IMR-90 (cell line): ENCODE results near the gene GOLIM4. TPM values are rescaled to one million over a fixed set of nuclear protein-coding genes. Genes with fewer than 3 reads are reported as not detected.

ENCODE experiments used
- ATAC-seq: fragments of 200-7000 bp; cut with Tn5 transposase; 2 replicates; pipeline ENCODE4 v1.9.1; 2020; ENCODE audit warnings: low read depth, mild to moderate bottlenecking, moderate library complexity
- BruUV-seq: library from RNA; stranded (reverse); fragments of 400-500 nt; replicated peaks from 2 replicates; lab custom pipeline; 2021; lab: Mats Ljungman, UMichigan
- CTCF ChIA-PET: fragments of 300-600 bp; formaldehyde crosslinking; extraction: SDS; loops from one replicate; lab custom pipeline; 2021; ENCODE audit warnings: antibody characterized with exemption; lab: Yijun Ruan, JAX
- POLR2A ChIA-PET: fragments of 300-600 bp; sonication (Branson Sonifier 250); formaldehyde crosslinking; loops from one replicate; lab custom pipeline; 2022; ENCODE audit warnings: antibody characterized with exemption; ENCODE audit not compliant: unreplicated experiment; lab: Charles Lee
- DNase-seq: peaks from one replicate; pipeline ENCODE4 v3.0.0; 2013
- H2AFZ ChIP-seq: replicated peaks from 2 replicates; pipeline ENCODE3; 2013; ENCODE audit warnings: low read length, mild to moderate bottlenecking; ENCODE audit not compliant: poor library complexity
- H2AK5ac ChIP-seq: 2 replicates; pipeline ENCODE4 v1.6.1; 2013; ENCODE audit warnings: low read depth, low read length, inconsistent platforms
- H2AK9ac ChIP-seq: replicated peaks from 2 replicates; pipeline ENCODE3; 2013; ENCODE audit warnings: mild to moderate bottlenecking, low read depth, low read length, moderate library complexity; ENCODE audit not compliant: poor library complexity
- H2BK120ac ChIP-seq: 2 replicates; pipeline ENCODE4 v1.6.1; 2013; ENCODE audit warnings: low read depth, low read length, inconsistent platforms
- H2BK15ac ChIP-seq: 3 replicates; pipeline ENCODE4 v1.6.1; 2013; ENCODE audit warnings: low read depth, low read length, inconsistent platforms
- H2BK20ac ChIP-seq: 2 replicates; pipeline ENCODE4 v1.6.1; 2013; ENCODE audit warnings: low read depth, mild to moderate bottlenecking, inconsistent platforms, low read length, moderate library complexity
- H2BK5ac ChIP-seq: 2 replicates; pipeline ENCODE4 v1.6.1; 2013; ENCODE audit warnings: mild to moderate bottlenecking, low read depth, low read length, inconsistent platforms; ENCODE audit not compliant: poor library complexity, severe bottlenecking
- H3K14ac ChIP-seq: replicated peaks from 2 replicates; pipeline ENCODE4 v1.6.1; 2013; ENCODE audit warnings: low read depth, low read length, inconsistent platforms
- H3K18ac ChIP-seq: 2 replicates; pipeline ENCODE4 v1.6.1; 2013; ENCODE audit warnings: low read depth, low read length, control low read depth
- H3K23ac ChIP-seq: 2 replicates; pipeline ENCODE4 v1.6.1; 2013; ENCODE audit warnings: low read depth, low read length, inconsistent platforms
- H3K27ac ChIP-seq: 2 replicates; pipeline ENCODE4 v1.5.1; 2013; ENCODE audit warnings: mild to moderate bottlenecking, control low read depth, low read length; ENCODE audit not compliant: insufficient read depth
- H3K27me3 ChIP-seq: 2 replicates; pipeline ENCODE4 v1.6.1; 2013; ENCODE audit warnings: low read length; ENCODE audit not compliant: control insufficient read depth, insufficient read depth
- H3K36me3 ChIP-seq: 2 replicates; pipeline ENCODE4 v1.6.1; 2013; ENCODE audit warnings: low read length, mixed read lengths; ENCODE audit not compliant: control insufficient read depth, insufficient read depth
- H3K4ac ChIP-seq: 2 replicates; pipeline ENCODE4 v1.6.1; 2013; ENCODE audit warnings: low read depth, low read length, inconsistent platforms
- H3K4me1 ChIP-seq: 2 replicates; pipeline ENCODE4 v1.6.1; 2013; ENCODE audit warnings: low read length, mixed read lengths; ENCODE audit not compliant: control insufficient read depth, insufficient read depth
- H3K4me2 ChIP-seq: 2 replicates; pipeline ENCODE4 v1.6.1; 2013; ENCODE audit warnings: low read depth, mild to moderate bottlenecking, control low read depth, low read length, moderate library complexity
- H3K4me3 ChIP-seq: 2 replicates; pipeline ENCODE4 v1.5.1; 2013; ENCODE audit warnings: low read depth, mild to moderate bottlenecking, control low read depth, low read length, moderate library complexity; ENCODE audit not compliant: insufficient read depth
- H3K56ac ChIP-seq: 2 replicates; pipeline ENCODE4 v1.6.1; 2013; ENCODE audit warnings: low read length, inconsistent platforms; ENCODE audit not compliant: insufficient read depth; ENCODE audit errors: extremely low read depth
- H3K79me1 ChIP-seq, 2 experiments: 2 replicates each; pipeline ENCODE4 v1.6.1; 2013; ENCODE audit warnings: low read length in 2 of 2, inconsistent platforms in 1 of 2, low read depth in 1 of 2
- H3K9ac ChIP-seq: 2 replicates; pipeline ENCODE4 v1.6.1; 2013; ENCODE audit warnings: low read depth, low read length, control low read depth
- H3K9me1 ChIP-seq: 2 replicates; pipeline ENCODE4 v1.6.1; 2013; ENCODE audit warnings: low read length, inconsistent platforms; ENCODE audit not compliant: insufficient read depth
- H3K9me3 ChIP-seq: 2 replicates; pipeline ENCODE4 v1.6.1; 2013; ENCODE audit warnings: low read length; ENCODE audit not compliant: control insufficient read depth, insufficient read depth
- H4K20me1 ChIP-seq: 2 replicates; pipeline ENCODE4 v1.6.1; 2013; ENCODE audit warnings: low read length, inconsistent platforms; ENCODE audit not compliant: insufficient read depth
- H4K5ac ChIP-seq: 2 replicates; pipeline ENCODE4 v1.6.1; 2013; ENCODE audit warnings: mild to moderate bottlenecking, low read depth, low read length, control low read depth
- H4K8ac ChIP-seq, 2 experiments: 2 replicates each; pipeline ENCODE4 v1.6.1; 2013; ENCODE audit warnings: low read depth in 2 of 2, low read length in 2 of 2, control low read depth in 1 of 2, inconsistent platforms in 1 of 2
- H4K91ac ChIP-seq: 2 replicates; pipeline ENCODE4 v1.6.1; 2013; ENCODE audit warnings: low read depth, low read length, inconsistent platforms; ENCODE audit not compliant: insufficient read depth
- BHLHE40 ChIP-seq: fragments of 150-350 bp; IDR thresholded peaks from 2 replicates; pipeline ENCODE4 v1.6.1; 2016; ENCODE audit warnings: mild to moderate bottlenecking, low read depth, low read length
- CEBPB ChIP-seq: IDR thresholded peaks from 2 replicates; pipeline ENCODE4 v1.6.1; 2012; ENCODE audit warnings: low read depth, low read length, improper control_type of control experiment
- CHD1 ChIP-seq: IDR thresholded peaks from 2 replicates; pipeline ENCODE4 v1.6.1; 2012; ENCODE audit warnings: low read depth, low read length, improper control_type of control experiment
- CTCF ChIP-seq: conservative IDR thresholded peaks from 2 replicates; pipeline ENCODE4 v1.5.1; 2012; ENCODE audit warnings: mild to moderate bottlenecking, low read depth, low read length, improper control_type of control experiment
- ELK1 ChIP-seq: fragments of 150-350 bp; IDR thresholded peaks from 2 replicates; pipeline ENCODE4 v1.6.1; 2016; ENCODE audit warnings: low read depth, mild to moderate bottlenecking, low read length, moderate library complexity, borderline replicate concordance
- FOS ChIP-seq: fragments of 150-350 bp; IDR thresholded peaks from 2 replicates; pipeline ENCODE4 v1.6.1; 2016; ENCODE audit warnings: low read depth, low read length
- MAFK ChIP-seq: IDR thresholded peaks from 2 replicates; pipeline ENCODE4 v1.6.1; 2012; ENCODE audit warnings: low read depth, low read length, improper control_type of control experiment
- MAZ ChIP-seq: IDR thresholded peaks from 2 replicates; pipeline ENCODE4 v1.6.1; 2012; ENCODE audit warnings: low read depth, mild to moderate bottlenecking, low read length, improper control_type of control experiment, moderate library complexity, borderline replicate concordance
- MXI1 ChIP-seq: IDR thresholded peaks from 2 replicates; pipeline ENCODE4 v1.6.1; 2012; ENCODE audit warnings: low read depth, mild to moderate bottlenecking, low read length, moderate library complexity, borderline replicate concordance
- NFE2L2 ChIP-seq: fragments of 150-350 bp; IDR thresholded peaks from 2 replicates; pipeline ENCODE4 v1.6.1; 2016; ENCODE audit warnings: low read depth, mild to moderate bottlenecking, low read length
- POLR2A ChIP-seq: IDR thresholded peaks from 2 replicates; pipeline ENCODE4 v1.6.1; 2012; ENCODE audit warnings: mild to moderate bottlenecking, low read depth, low read length
- RAD21 ChIP-seq: IDR thresholded peaks from 2 replicates; pipeline ENCODE4 v1.6.1; 2012; ENCODE audit warnings: low read length, improper control_type of control experiment
- RCOR1 ChIP-seq: IDR thresholded peaks from 2 replicates; pipeline ENCODE4 v1.6.1; 2012; ENCODE audit warnings: mild to moderate bottlenecking, low read length, improper control_type of control experiment; ENCODE audit not compliant: insufficient replicate concordance
- RFX5 ChIP-seq: IDR thresholded peaks from 2 replicates; pipeline ENCODE4 v1.8.0; 2012; ENCODE audit warnings: low read depth, mild to moderate bottlenecking, low read length, moderate library complexity
- SMC3 ChIP-seq: fragments of 150-350 bp; IDR thresholded peaks from 2 replicates; pipeline ENCODE4 v1.6.1; 2016; ENCODE audit warnings: low read depth, mild to moderate bottlenecking, antibody characterized with exemption, low read length, moderate library complexity
- USF2 ChIP-seq: fragments of 150-350 bp; IDR thresholded peaks from 2 replicates; pipeline ENCODE4 v1.6.1; 2017; ENCODE audit warnings: mild to moderate bottlenecking, antibody characterized with exemption, low read length, low read depth
- dilution Hi-C: fragments of 300-500 bp; cut with HindIII; formaldehyde crosslinking; loops from one replicate; pipeline ENCODE4 v1.14.3; 2018; ENCODE audit warnings: low sequenced_read_pairs; ENCODE audit not compliant: unreplicated experiment
- in situ Hi-C: fragments of 300-500 bp; cut with MboI; formaldehyde crosslinking; loops from 3 replicates; pipeline ENCODE4 v1.14.3; 2019; ENCODE audit warnings: low sequenced_read_pairs, inconsistent platforms, mixed read lengths
- intact Hi-C: fragments of 100-400 bp; cut with micrococcal nuclease; formaldehyde crosslinking; loops from 2 replicates; pipeline ENCODE4 v1.10.0; 2022
- polyA plus RNA-seq, 3 experiments: library from polyadenylated mRNA; depleted of rRNA; stranded (reverse); fragments of >200 nt; gene quantifications; 2 replicates each; pipeline ENCODE4 v1.2.3, GENCODE V29; 2012; ENCODE audit warnings: low replicate concordance in 1 of 3
- total RNA-seq: library from RNA; depleted of rRNA; stranded (reverse); fragments of >200 nt; gene quantifications from 2 replicates; pipeline ENCODE4 v1.2.3, GENCODE V29; 2012

The GOLIM4 gene
- total and polyA plus RNA-seq, 2 of the 4 experiments (the other 2 are of a cell fraction): 44.6 to 71.2 TPM

DNA sequence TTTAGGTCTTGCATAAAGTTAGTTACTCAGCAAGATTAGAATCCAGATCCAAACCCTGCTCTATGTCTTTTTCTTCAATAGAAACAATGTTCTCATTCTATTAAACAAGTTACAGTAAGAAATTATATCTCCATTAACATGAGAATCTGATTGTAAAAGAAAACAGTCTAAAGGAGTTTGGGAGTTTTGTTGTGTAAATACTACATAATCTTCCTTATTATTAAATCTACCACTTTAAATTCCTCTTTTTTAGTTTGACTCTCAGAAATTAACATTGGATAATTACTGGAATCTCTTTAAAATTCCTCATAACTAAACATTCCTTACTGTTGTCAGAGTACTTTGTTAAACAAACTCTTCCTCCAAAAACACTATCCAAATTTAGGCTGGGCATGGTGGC, 1.7 kb upstream of the GOLIM4 start:
- intact Hi-C loops: loop anchor here (5.0 kb wide), 2 partner anchors 35 to 175 kb away; no protein-coding TSS in a partner anchor
- POLR2A ChIA-PET: no interaction called here
- no peak for TF ChIP-seq RFX5
- no peak for TF ChIP-seq SMC3
- no peak for TF ChIP-seq CTCF
- TF ChIP-seq RAD21: no peak
- TF ChIP-seq BHLHE40: no peak
- no peak for TF ChIP-seq CEBPB
- TF ChIP-seq POLR2A: no peak
- TF ChIP-seq CHD1: no peak
- TF ChIP-seq ELK1: no peak
- TF ChIP-seq NFE2L2: no peak
- no peak for TF ChIP-seq FOS
- TF ChIP-seq RCOR1: no peak
- TF ChIP-seq MXI1: no peak
- no peak for TF ChIP-seq MAZ
- no peak for TF ChIP-seq USF2
- no peak for TF ChIP-seq MAFK

More for the DNA sequence above, 1.7 kb upstream of the GOLIM4 start:
- no peak overlapping the region for H2BK5ac ChIP-seq
- BruUV-seq: no TSS peak
- dilution Hi-C loops (no loop called here), in situ Hi-C loops (loop anchor here (25.0 kb wide), 2 partner anchors 1015 to 1665 kb away; partner anchors contain the start of genes ACTRT3, MYNN and TERC)
- no peak overlapping the region; the same call in 1 of the 2 replicates for H3K23ac ChIP-seq
- H4K8ac ChIP-seq: no peak overlapping the region
- no peak overlapping the region for H3K9ac ChIP-seq
- H2BK15ac ChIP-seq: no peak overlapping the region
- H2AK5ac ChIP-seq: no peak overlapping the region
- H2AK9ac ChIP-seq: no peak overlapping the region
- H3K36me3 ChIP-seq: no peaks in the 10 kb centered on the region; the same call in 1 of the 2 replicates
- H3K4me3 ChIP-seq: no peak overlapping the region
- CTCF ChIA-PET: interaction anchor here (1.4 kb wide), 1 partner anchor 17 kb away, joined by 3 read pairs; no protein-coding TSS in a partner anchor
- no peaks in the 10 kb centered on the region for H3K9me1 ChIP-seq
- H3K9me3 ChIP-seq: no peaks in the 10 kb centered on the region
- H2BK20ac ChIP-seq: no peak overlapping the region
- no peak overlapping the region for H3K4ac ChIP-seq
- no peak overlapping the region for H2AFZ ChIP-seq
- H2BK120ac ChIP-seq: no peak overlapping the region
- H3K27ac ChIP-seq: no peak overlapping the region
- ATAC-seq (no peak), DNase-seq (no peak)
- H3K56ac ChIP-seq: no peak overlapping the region
- H3K4me2 ChIP-seq: no peak overlapping the region
- H3K27me3 ChIP-seq: no peaks in the 10 kb centered on the region
- H4K5ac ChIP-seq: no peak overlapping the region
- no peak overlapping the region for H3K18ac ChIP-seq
- peaks cover 16% of the 10 kb centered on the region; the same call in 1 of the 2 replicates for H4K20me1 ChIP-seq
- H4K91ac ChIP-seq: no peak overlapping the region
- peaks cover 0 to 2% of the 10 kb centered on the region in 2 experiments; a peak in 2 of 4 replicates for H3K79me1 ChIP-seq
- no peak overlapping the region for H3K14ac ChIP-seq
- H3K4me1 ChIP-seq: peaks cover 4% of the 10 kb centered on the region
